IPS-18a (cell line): ENCODE measurements around the gene TMPRSS4.

Source experiments
- H3K27ac ChIP-seq: one replicate; pipeline ENCODE4 v1.5.1; 2013; ENCODE audit warnings: low read length
- H3K27me3 ChIP-seq: one replicate; pipeline ENCODE4 v1.6.1; 2013; ENCODE audit warnings: mild to moderate bottlenecking, low read length; ENCODE audit not compliant: control insufficient read depth, insufficient read depth
- H3K36me3 ChIP-seq: one replicate; pipeline ENCODE4 v1.6.1; 2013; ENCODE audit warnings: low read depth, low read length; ENCODE audit not compliant: control insufficient read depth
- H3K4me1 ChIP-seq: one replicate; pipeline ENCODE4 v1.6.1; 2013; ENCODE audit warnings: low read depth, low read length; ENCODE audit not compliant: control insufficient read depth
- H3K4me3 ChIP-seq: one replicate; pipeline ENCODE4 v1.5.1; 2013; ENCODE audit warnings: low read length
- H3K9ac ChIP-seq: one replicate; pipeline ENCODE4 v1.6.1; 2013; ENCODE audit warnings: mild to moderate bottlenecking, low read length, moderate library complexity
- H3K9me3 ChIP-seq: one replicate; pipeline ENCODE4 v1.6.1; 2013; ENCODE audit warnings: low read depth, low read length; ENCODE audit not compliant: control insufficient read depth

TMPRSS4 gene

GRCh38 chr11:118076754-118077281 lies at the start of gene TMPRSS4:
TMPRSS4 (plus strand) TSS chr11:118077078; CDS start chr11:118077303, 225 bp downstream.
- no peaks in the 10 kb centered on the region for H3K27me3 ChIP-seq
- H3K27ac ChIP-seq, result no peak within 1 kb of the TSS
- H3K9me3 ChIP-seq, result no peaks in the 10 kb centered on the region
- no peaks in the 10 kb centered on the region for H3K36me3 ChIP-seq
- H3K4me3 ChIP-seq, result no peak within 1 kb of the TSS
- peaks cover 5% of the 10 kb centered on the region for H3K4me1 ChIP-seq
- no peak within 1 kb of the TSS for H3K9ac ChIP-seq

- Histone ChIP-seq H3K27ac (no peak overlapping the region), H3K4me1 (no peaks in the 10 kb centered on the region), H3K9me3 (no peaks in the 10 kb centered on the region), H3K36me3 (no peaks in the 10 kb centered on the region), H3K27me3 (no peaks in the 10 kb centered on the region), H3K9ac (no peak overlapping the region), H3K4me3 (no peak overlapping the region)
These were observed 49.2 kb upstream of the TMPRSS4 start for GRCh38 chr11:118027694-118028093.

DNA sequence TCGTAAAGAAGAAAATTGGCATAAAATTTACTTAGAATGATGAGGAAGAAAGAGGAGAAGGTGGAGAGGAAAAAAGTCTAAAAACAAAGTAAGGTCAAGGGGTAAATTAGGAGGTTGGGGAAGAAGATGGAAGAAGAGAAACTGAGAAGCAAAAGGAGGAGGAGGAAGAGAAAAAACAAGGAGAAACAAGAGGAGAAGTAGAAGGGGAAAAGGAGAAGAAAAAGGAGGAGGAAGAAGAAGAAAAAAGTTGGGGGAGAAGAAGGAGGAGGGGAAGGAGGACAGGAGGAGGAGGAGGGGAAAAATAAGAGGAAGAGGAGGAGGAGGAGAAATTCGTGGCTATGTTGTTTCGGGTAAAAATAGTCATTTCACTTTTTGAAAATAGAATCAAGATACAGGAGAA lies 48.3 kb upstream of the TMPRSS4 start:
- Histone ChIP-seq H3K27me3 (no peaks in the 10 kb centered on the region), H3K9ac (no peak overlapping the region), H3K27ac (no peak overlapping the region), H3K9me3 (no peaks in the 10 kb centered on the region), H3K36me3 (no peaks in the 10 kb centered on the region), H3K4me3 (no peak overlapping the region), H3K4me1 (no peaks in the 10 kb centered on the region)

GRCh38 chr11:118033443-118033842 lies 43.4 kb upstream of the TMPRSS4 start:
- Histone ChIP-seq H3K36me3 (no peaks in the 10 kb centered on the region), H3K9ac (no peak overlapping the region), H3K4me1 (no peaks in the 10 kb centered on the region), H3K4me3 (no peak overlapping the region), H3K9me3 (no peaks in the 10 kb centered on the region), H3K27ac (no peak overlapping the region), H3K27me3 (no peaks in the 10 kb centered on the region)

GRCh38 chr11:118042141-118042540 lies 34.7 kb upstream of the TMPRSS4 start:
- Histone ChIP-seq H3K4me1 (no peaks in the 10 kb centered on the region), H3K9ac (no peak overlapping the region), H3K9me3 (no peaks in the 10 kb centered on the region), H3K27ac (no peak overlapping the region), H3K36me3 (no peaks in the 10 kb centered on the region), H3K27me3 (no peaks in the 10 kb centered on the region), H3K4me3 (no peak overlapping the region)

- Histone ChIP-seq H3K27ac (no peak overlapping the region), H3K9me3 (no peaks in the 10 kb centered on the region), H3K36me3 (no peaks in the 10 kb centered on the region), H3K4me3 (no peak overlapping the region), H3K9ac (no peak overlapping the region), H3K27me3 (no peaks in the 10 kb centered on the region), H3K4me1 (no peaks in the 10 kb centered on the region)
These were observed 34.1 kb upstream of the TMPRSS4 start for GRCh38 chr11:118042796-118043195.

- no peak overlapping the region for H3K9ac ChIP-seq
- H3K27me3 ChIP-seq, result no peaks in the 10 kb centered on the region
- H3K9me3 ChIP-seq, result no peaks in the 10 kb centered on the region
- no peak overlapping the region for H3K4me3 ChIP-seq
- no peaks in the 10 kb centered on the region for H3K4me1 ChIP-seq
- no peaks in the 10 kb centered on the region for H3K36me3 ChIP-seq
- H3K27ac ChIP-seq, result no peak overlapping the region
These were observed 31.7 kb upstream of the TMPRSS4 start for GRCh38 chr11:118045191-118045590.

DNA sequence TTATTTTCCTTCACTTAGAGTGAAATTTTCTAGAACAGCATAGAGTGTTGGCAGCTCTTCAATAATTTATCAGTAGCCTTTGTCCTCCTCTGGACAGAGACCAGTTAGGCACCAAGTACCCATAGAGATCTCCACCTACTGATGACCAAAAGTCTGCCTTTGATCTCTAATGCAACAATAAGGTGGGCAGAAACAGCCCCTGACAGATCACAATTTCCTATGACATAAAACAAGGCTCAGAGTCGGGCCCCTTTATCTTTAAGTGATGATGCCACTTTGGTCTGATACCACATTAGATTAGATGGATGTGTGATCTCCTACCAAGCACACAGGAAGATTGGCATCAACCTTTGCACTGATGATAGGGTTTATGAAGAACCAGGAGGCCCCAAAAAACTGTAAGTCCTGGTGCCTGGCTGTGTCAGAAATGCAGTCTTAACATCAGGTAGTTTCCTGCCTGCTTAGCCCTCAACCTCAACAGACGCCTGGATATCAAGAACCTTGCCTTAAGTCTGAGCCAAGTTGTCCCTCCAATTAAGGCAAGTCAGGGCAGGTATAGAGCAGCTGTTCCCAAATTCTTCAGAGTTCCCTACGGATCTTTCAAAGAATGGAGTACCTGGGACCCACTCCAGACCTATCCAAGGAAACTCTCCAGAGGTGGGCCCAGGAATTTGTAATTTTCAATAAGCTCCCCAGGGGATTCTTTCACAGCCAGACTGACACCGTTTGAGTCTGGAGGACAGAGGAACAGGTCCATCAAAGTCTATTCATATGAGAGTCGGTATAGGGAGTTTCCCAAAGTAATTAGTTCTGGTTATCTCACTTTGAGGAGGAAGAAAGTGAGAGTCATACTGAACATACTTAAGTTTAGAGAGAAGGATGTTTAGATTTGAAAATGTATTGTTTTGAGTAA lies 30.6 kb upstream of the TMPRSS4 start:
- H3K4me1 ChIP-seq, result no peaks in the 10 kb centered on the region
- H3K4me3 ChIP-seq, result no peak overlapping the region
- no peaks in the 10 kb centered on the region for H3K36me3 ChIP-seq
- H3K27ac ChIP-seq, result no peak overlapping the region
- H3K27me3 ChIP-seq, result no peaks in the 10 kb centered on the region
- H3K9ac ChIP-seq, result no peak overlapping the region
- H3K9me3 ChIP-seq, result no peaks in the 10 kb centered on the region

GRCh38 chr11:118046964-118047700 lies 29.7 kb upstream of the TMPRSS4 start:
- Histone ChIP-seq H3K4me1 (no peaks in the 10 kb centered on the region), H3K27me3 (no peaks in the 10 kb centered on the region), H3K9me3 (no peaks in the 10 kb centered on the region), H3K36me3 (no peaks in the 10 kb centered on the region), H3K4me3 (no peak overlapping the region), H3K27ac (no peak overlapping the region), H3K9ac (no peak overlapping the region)

DNA sequence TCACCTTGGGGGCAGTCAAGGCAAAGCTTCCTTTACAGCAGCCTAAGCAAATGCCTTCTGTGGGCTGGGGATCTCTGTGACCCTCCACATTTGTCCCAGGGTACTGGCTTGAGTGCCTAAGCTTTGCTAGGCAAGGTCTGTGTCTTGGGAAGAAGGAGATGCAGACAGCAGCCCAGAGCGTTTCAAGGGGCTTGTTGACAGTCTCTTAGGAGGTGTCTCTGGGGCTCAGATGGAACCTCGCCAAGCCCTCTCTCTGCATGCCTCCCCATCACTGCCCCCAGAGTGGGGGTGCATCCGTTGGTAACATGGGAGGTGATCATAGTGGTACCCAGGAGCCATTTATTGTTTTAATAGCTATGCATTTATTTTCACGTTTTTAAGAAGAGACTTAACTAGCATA lies 29.1 kb upstream of the TMPRSS4 start:
- H3K27me3 ChIP-seq, result no peaks in the 10 kb centered on the region
- H3K9ac ChIP-seq, result no peak overlapping the region
- no peaks in the 10 kb centered on the region for H3K9me3 ChIP-seq
- H3K36me3 ChIP-seq, result no peaks in the 10 kb centered on the region
- H3K4me1 ChIP-seq, result no peaks in the 10 kb centered on the region
- no peak overlapping the region for H3K4me3 ChIP-seq
- H3K27ac ChIP-seq, result no peak overlapping the region

- H3K9ac ChIP-seq, result no peak overlapping the region
- no peaks in the 10 kb centered on the region for H3K36me3 ChIP-seq
- H3K27me3 ChIP-seq, result no peaks in the 10 kb centered on the region
- no peak overlapping the region for H3K4me3 ChIP-seq
- no peaks in the 10 kb centered on the region for H3K9me3 ChIP-seq
- H3K27ac ChIP-seq, result no peak overlapping the region
- H3K4me1 ChIP-seq, result no peaks in the 10 kb centered on the region
These were observed 28.2 kb upstream of the TMPRSS4 start for GRCh38 chr11:118048472-118049370.
